Stimulated activated CD8-positive, alpha-beta memory T cell treated with anti-CD3 and anti-CD28 coated beads, Interleukin-7, amount 100 ng/mL, for 48 hours (primary cell): ENCODE measurements around the gene ABCC3.

Experiments
- DNase-seq, 2 donors: peaks; one replicate each; pipeline ENCODE4 v3.0.0-alpha.2; 2020; ENCODE audit warnings: low read depth in 1 of 2; ENCODE audit errors: extremely low read depth in 1 of 2

The ABCC3 gene

GRCh38 chr17:50603340-50603739, 31.3 kb upstream of the ABCC3 start:
- no peak for DNase-seq

GRCh38 chr17:50604513-50604912, 30.2 kb upstream of the ABCC3 start:
- DNase-seq, result no peak

GRCh38 chr17:50605429-50605828, 29.3 kb upstream of the ABCC3 start:
- no peak for DNase-seq

DNA sequence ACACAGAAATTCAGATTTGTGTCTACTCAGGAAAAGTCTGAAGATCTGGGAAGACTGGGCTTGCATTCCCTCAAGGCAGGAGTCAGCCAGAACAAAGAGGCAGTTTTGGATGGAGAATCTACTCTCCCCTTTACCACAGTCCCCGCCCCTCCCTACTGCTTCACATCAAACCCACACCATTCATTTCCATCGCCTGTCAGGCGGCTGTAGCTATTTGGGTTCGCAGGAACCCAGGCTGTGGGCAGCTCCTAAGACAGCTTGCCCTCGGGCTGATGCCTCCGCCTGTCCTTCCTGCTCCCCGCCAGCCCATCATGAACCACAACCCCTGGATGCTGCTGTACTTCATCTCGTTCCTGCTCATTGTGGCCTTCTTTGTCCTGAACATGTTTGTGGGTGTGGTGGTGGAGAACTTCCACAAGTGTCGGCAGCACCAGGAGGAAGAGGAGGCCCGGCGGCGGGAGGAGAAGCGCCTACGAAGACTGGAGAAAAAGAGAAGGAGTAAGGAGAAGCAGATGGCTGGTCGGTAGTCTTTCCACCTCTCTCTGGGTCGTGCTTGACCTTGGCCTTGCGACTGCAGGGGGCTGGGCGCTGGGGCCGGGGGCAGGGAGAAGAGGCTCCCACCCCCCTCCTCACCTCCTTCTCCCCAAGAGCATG, 27.0 kb upstream of the ABCC3 start:
- DNase-seq, result no peak

- no peak for DNase-seq
Observed at GRCh38 chr17:50608700-50609379, 25.8 kb upstream of the ABCC3 start.

DNA sequence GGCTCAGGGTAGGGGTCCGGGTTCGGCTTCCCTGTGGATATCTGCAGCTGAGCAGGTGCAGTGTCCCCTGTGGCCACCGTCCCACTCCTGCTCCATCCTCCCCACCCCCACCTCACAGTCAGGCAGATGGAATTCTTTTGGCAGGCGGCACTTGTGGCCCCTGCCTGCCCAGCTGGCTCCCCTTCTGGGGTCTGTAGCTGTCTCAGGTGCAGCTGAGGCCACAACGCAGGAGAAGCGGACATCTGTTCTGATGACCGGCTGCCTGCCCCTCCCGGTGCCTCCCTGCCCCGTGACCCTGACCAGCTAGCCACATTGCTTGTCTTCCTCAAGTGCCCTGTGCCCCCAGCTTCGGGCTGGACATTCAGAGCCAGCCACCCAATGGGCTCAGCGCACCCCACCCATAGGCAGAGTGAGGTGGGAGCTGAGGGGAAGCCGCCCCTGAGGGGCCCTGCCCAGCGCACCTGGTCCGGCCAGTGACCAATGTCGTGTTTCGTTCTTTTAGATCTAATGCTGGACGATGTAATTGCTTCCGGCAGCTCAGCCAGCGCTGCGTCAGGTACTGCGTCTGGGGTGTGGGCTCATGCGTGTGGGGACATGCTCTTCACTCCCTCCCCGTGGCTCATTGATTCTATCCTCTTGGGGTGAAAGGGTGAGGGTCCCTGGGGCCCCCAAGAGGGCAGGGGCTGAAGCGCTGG, 25.2 kb upstream of the ABCC3 start:
- no peak for DNase-seq

GRCh38 chr17:50611634-50612033, 23.0 kb upstream of the ABCC3 start:
- no peak for DNase-seq

DNA sequence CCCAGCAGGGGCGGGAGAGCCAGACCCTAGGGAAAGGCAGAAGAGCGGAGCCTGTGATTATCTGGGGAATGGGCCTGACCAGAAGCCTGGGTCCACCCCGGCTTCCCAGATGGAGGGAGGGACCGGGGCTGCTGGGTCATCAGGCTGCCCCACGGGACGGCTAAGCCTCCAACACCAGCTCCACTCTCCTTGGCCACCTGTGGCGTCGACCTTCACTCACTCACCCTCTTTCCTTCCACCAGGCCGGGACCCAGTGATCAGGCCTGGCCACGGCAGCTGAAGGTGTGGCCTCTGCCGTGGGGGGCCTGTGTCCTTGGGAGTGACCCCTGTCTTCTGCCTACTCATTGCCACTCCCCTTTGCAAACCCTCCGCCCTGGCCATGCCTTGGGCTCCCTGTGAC, 22.4 kb upstream of the ABCC3 start:
- no peak for DNase-seq

- DNase-seq, result no peak
Observed at GRCh38 chr17:50613007-50613992, 21.4 kb upstream of the ABCC3 start.

GRCh38 chr17:50614471-50615051, 20.1 kb upstream of the ABCC3 start:
- DNase-seq, result no peak

GRCh38 chr17:50615828-50616227, 18.9 kb upstream of the ABCC3 start:
- DNase-seq, result no peak

DNA sequence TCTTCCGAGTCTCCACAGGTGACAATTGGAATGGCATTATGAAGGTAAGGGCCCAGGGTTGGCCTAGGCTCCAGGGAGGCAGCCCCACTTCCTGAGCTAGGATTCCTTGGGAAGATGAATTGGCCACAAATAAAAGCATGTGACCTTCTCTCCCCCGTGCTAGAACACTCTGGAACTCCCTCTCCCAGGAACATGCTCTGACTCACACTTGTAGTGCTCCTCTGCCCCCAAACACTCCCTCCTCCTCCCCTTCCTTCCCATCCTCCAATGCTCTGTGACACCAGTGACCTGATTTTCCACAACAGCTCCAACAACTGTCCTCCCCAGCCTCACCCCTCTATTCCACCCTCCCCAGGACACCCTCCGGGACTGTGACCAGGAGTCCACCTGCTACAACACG, 16.4 kb upstream of the ABCC3 start:
- no peak for DNase-seq

GRCh38 chr17:50618941-50619340, 15.7 kb upstream of the ABCC3 start:
- no peak for DNase-seq

- no peak for DNase-seq
Observed at GRCh38 chr17:50619489-50619888, 15.2 kb upstream of the ABCC3 start.

DNA sequence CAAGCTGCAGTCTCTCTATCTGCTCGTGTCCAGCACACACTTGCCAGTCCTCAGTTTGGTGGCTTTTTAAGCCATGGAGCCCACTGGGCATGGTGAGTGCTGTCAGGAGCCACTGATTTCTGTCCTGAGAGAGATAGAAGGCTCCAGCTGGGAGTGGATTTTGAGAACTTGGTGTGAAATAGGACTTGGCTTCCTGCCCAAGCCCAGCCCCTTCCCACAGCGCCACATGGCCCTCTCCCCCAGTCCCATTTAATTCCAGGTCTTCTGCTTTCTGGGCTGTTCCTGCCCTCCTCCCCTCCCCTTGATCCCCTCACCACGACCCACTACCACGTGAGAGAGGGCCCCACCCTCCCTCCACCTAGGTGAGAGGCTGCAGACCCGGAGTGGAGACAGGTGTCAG, 14.4 kb upstream of the ABCC3 start:
- DNase-seq, result no peak

- no peak for DNase-seq
Observed at GRCh38 chr17:50620858-50621257, 13.8 kb upstream of the ABCC3 start.

DNA sequence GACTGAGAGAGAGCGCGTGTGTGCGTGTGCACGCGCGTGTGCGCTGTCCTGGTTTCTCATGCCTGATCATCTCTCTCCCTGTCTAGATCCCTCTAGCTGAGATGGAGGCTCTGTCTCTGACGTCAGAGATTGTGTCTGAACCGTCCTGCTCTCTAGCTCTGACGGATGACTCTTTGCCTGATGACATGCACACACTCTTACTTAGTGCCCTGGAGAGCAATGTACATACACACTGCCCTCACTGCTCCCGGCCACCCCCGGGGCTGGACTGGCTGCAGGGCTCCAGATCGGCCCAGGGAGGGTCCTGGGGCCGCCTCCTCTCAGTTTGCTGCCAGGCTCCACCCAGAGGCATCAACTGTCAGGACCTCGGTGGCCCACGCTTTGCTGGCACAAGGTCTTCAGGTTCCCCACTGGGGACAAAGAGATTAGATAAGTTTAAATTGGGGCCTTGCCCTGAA, 13.1 kb upstream of the ABCC3 start:
- DNase-seq, result no peak

DNA sequence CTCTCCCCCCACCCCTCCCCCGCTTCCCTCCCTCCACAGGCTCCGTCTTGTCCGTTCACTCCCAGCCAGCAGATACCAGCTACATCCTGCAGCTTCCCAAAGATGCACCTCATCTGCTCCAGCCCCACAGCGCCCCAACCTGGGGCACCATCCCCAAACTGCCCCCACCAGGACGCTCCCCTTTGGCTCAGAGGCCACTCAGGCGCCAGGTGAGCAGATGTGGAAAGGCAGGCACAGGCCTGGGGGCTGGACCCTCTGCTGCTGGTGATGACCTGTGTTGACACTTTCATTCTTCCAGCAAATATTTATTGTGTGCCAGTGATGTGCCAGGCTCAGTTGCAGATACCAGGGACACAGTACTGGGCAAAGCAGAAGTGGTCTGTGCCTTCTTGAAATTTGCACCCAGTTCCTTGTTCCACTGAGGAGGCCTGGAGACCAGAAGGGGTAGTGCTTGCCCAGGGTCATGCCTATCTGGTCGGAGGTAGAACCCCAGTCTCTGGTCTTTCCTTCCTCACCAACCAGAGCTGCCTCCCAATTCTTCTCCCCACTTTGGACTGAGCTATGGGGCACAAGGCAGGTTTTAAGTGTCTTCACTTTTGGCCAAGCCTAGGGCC, 10.3 kb upstream of the ABCC3 start:
- DNase-seq, result no peak

DNA sequence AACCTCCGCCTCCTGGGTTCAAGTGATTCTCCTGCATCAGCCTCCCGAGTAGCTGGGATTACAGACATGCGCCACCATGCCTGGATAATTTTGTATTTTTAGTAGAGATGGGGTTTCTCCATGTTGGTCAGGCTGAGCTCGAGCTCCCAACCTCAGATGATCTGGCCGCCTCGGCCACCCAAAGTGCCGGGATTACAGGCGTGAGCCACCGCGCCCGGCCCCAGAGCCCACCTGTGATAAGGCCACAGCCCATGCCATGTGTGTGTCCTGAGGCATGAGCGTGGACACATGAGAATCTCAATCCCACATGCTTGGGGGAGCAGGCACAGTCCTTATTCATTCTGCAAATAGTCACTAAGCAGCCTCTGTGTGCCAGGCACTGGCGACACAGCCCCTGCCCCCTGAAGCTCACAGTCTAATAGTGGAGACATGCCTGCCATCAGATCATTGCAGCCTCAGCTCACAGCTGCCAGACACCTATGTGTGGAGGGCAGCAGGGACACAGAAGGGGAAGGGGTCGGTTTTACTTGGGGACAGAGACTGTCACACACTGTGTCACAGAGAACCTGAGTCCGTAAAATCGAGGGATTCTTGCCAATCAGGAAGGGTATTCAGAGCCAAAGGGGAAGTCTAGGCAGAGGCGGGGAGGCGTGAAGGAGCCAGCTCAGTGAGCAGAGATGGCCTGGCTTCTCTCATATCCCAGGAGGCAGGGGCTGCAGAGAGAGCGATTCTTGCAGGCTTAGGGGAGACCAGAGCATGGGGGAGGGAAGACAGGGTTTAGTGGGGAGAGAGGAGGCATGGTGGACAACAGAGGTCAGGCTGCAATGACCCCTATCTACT, 9.4 kb upstream of the ABCC3 start:
- DNase-seq, result no peak
